Measurements from ENCODE around the gene LMAN1L. TPM values are rescaled to one million over a fixed set of nuclear protein-coding genes. Genes with fewer than 3 reads are reported as not detected.
A peak's percentile ranks its signal among the peaks of the same experiment; 100 is the strongest.

Gene LMAN1L
- total RNA-seq, 6 experiments from 2014 or later: not detected

GRCh38 chr15:74865316-74865715 lies 52.7 kb downstream of the LMAN1L start:
- no peak overlapping the region for H3K4me3 ChIP-seq
- intact Hi-C loops (cut with DNase I): no loop called here
- no peaks in the 10 kb centered on the region for H3K27me3 ChIP-seq
- WGBS (ENCODE audit: insufficient coverage, low coverage, low lambda C conversion rate, missing lambda C conversion rate): 93% methylated on average over 2 of the region's 2 CpGs
- H3K4me1 ChIP-seq: peaks cover 0 to 44% (median 14%) of the 10 kb centered on the region in 4 donors
- DNase-seq: no peak
- no peak for TF ChIP-seq CTCF (IDR thresholded peaks at IDR 0.05)
- no peak for TF ChIP-seq POLR2A (IDR thresholded peaks at IDR 0.05)
- H3K9me3 ChIP-seq: no peaks in the 10 kb centered on the region
- no peak overlapping the region for H3K27ac ChIP-seq
- H3K36me3 ChIP-seq: no peaks in the 10 kb centered on the region
- no peak for ATAC-seq

GRCh38 chr15:74866090-74866489 lies 53.5 kb downstream of the LMAN1L start:
- no peaks in the 10 kb centered on the region for H3K36me3 ChIP-seq
- intact Hi-C loops (cut with DNase I): no loop called here
- 80% methylated on average over 2 of the region's 6 CpGs for WGBS (ENCODE audit: insufficient coverage, low coverage, low lambda C conversion rate, missing lambda C conversion rate)
- H3K27me3 ChIP-seq: no peaks in the 10 kb centered on the region
- no peak for DNase-seq
- ATAC-seq: no peak
- TF ChIP-seq POLR2A (IDR thresholded peaks at IDR 0.05): no peak
- no peak for TF ChIP-seq CTCF (IDR thresholded peaks at IDR 0.05)
- peaks cover 0 to 52% (median 18%) of the 10 kb centered on the region in 4 donors for H3K4me1 ChIP-seq
- no peak overlapping the region for H3K27ac ChIP-seq
- H3K9me3 ChIP-seq: no peaks in the 10 kb centered on the region
- H3K4me3 ChIP-seq: no peak overlapping the region

- Histone ChIP-seq H3K9me3 (no peaks in the 10 kb centered on the region), H3K4me3 (no peak overlapping the region), H3K27ac (peak overlapping the region in 1 of 3 donors; percentile 26), H3K36me3 (no peaks in the 10 kb centered on the region), H3K27me3 (no peaks in the 10 kb centered on the region), H3K4me1 (peaks cover 0 to 63% (median 19%) of the 10 kb centered on the region in 4 donors)
- intact Hi-C loops (cut with DNase I): no loop called here
- no peak for DNase-seq
- no peak for TF ChIP-seq POLR2A (IDR thresholded peaks at IDR 0.05)
- no peak for TF ChIP-seq CTCF (IDR thresholded peaks at IDR 0.05)
- 20% methylated on average over 1 of the region's 1 CpG for WGBS (ENCODE audit: insufficient coverage, low coverage, low lambda C conversion rate, missing lambda C conversion rate)
- ATAC-seq: peak in 1 of 4 donors; percentile 9
Observed at GRCh38 chr15:74867466-74868038, 54.9 kb downstream of the LMAN1L start.

GRCh38 chr15:74868059-74868458 lies 55.4 kb downstream of the LMAN1L start:
- H3K4me1 ChIP-seq: peaks cover 0 to 63% (median 19%) of the 10 kb centered on the region in 4 donors
- no peaks in the 10 kb centered on the region for H3K27me3 ChIP-seq
- TF ChIP-seq POLR2A (IDR thresholded peaks at IDR 0.05) (no peak), CTCF (IDR thresholded peaks at IDR 0.05) (no peak)
- H3K4me3 ChIP-seq: no peak overlapping the region
- 51% methylated on average over 6 of the region's 6 CpGs for WGBS (ENCODE audit: insufficient coverage, low coverage, low lambda C conversion rate, missing lambda C conversion rate)
- peak in 1 of 4 donors; percentile 4 for ATAC-seq
- peak overlapping the region in 1 of 3 donors; percentile 43 for H3K27ac ChIP-seq
- no peaks in the 10 kb centered on the region for H3K36me3 ChIP-seq
- intact Hi-C loops (cut with DNase I): no loop called here
- no peak for DNase-seq
- H3K9me3 ChIP-seq: no peaks in the 10 kb centered on the region

- Histone ChIP-seq H3K4me1 (peaks cover 0 to 71% (median 19%) of the 10 kb centered on the region in 4 donors), H3K9me3 (no peaks in the 10 kb centered on the region), H3K4me3 (no peak overlapping the region), H3K27me3 (no peaks in the 10 kb centered on the region), H3K27ac (peak overlapping the region in 1 of 3 donors; percentile 42), H3K36me3 (no peaks in the 10 kb centered on the region)
- intact Hi-C loops (cut with DNase I): no loop called here
- DNase-seq (no peak), ATAC-seq (no peak)
- TF ChIP-seq POLR2A (IDR thresholded peaks at IDR 0.05) (no peak), CTCF (IDR thresholded peaks at IDR 0.05) (no peak)
Observed at GRCh38 chr15:74869372-74869725, 56.7 kb downstream of the LMAN1L start.
